CD4-positive, alpha-beta T cell (primary cell): ENCODE data around the gene PFDN2. TPM values are rescaled to one million over a fixed set of nuclear protein-coding genes. Genes with fewer than 3 reads are reported as not detected.

Experiments
- ATAC-seq: fragments of 200-7000 bp; cut with Tn5 transposase; one replicate; pipeline ENCODE4 v1.10.0; 2022; ENCODE audit warnings: mild to moderate bottlenecking; ENCODE audit not compliant: poor library complexity
- CTCF ChIA-PET: fragments of 350-600 bp; sonication (Branson Sonifier 250); formaldehyde crosslinking; loops from one replicate; lab custom pipeline; 2021; ENCODE audit warnings: antibody characterized with exemption, inconsistent platforms; lab: Charles Lee
- POLR2A ChIA-PET: fragments of 350-600 bp; sonication (Branson Sonifier 250); formaldehyde crosslinking; loops from one replicate; lab custom pipeline; 2021; ENCODE audit warnings: antibody characterized with exemption, inconsistent platforms; lab: Charles Lee
- DNase-seq, 14 experiments: peaks; one replicate each; pipeline ENCODE4 v3.0.0-alpha.2; 2013 to 2020; ENCODE audit warnings: mixed read lengths in 2 of 14
- H3K27ac ChIP-seq, 2 donors: one replicate each; pipeline versions ENCODE4 v1.5.1 to v1.7.0; 2013; ENCODE audit warnings: low read length in 2 of 2, low read depth in 1 of 2, mild to moderate bottlenecking in 1 of 2
- H3K27me3 ChIP-seq, 2 experiments: 1 replicate in 1 of 2; 2 replicates in 1 of 2; pipeline versions ENCODE4 v1.6.1 to v1.7.0; 2013; ENCODE audit warnings: low read length in 2 of 2, control low read depth in 1 of 2, mild to moderate bottlenecking in 1 of 2, moderate library complexity in 1 of 2; ENCODE audit not compliant: insufficient read depth in 2 of 2, control insufficient read depth in 1 of 2
- H3K36me3 ChIP-seq: one replicate; pipeline ENCODE4 v1.6.1; 2013; ENCODE audit warnings: low read length, control low read depth; ENCODE audit not compliant: insufficient read depth
- H3K4me1 ChIP-seq: one replicate; pipeline ENCODE4 v1.6.1; 2013; ENCODE audit warnings: low read length, control low read depth; ENCODE audit not compliant: insufficient read depth
- H3K4me3 ChIP-seq: one replicate; pipeline ENCODE4 v1.5.1; 2013; ENCODE audit warnings: mild to moderate bottlenecking, low read length, moderate library complexity
- H3K9me3 ChIP-seq, 2 experiments: 1 replicate in 1 of 2; 2 replicates in 1 of 2; pipeline versions ENCODE4 v1.6.1 to v1.7.0; 2013; ENCODE audit warnings: low read length in 2 of 2, mild to moderate bottlenecking in 2 of 2, control low read depth in 1 of 2, moderate library complexity in 1 of 2; ENCODE audit not compliant: control insufficient read depth in 1 of 2, insufficient read depth in 1 of 2
- H3K27ac Mint-ChIP-seq: one replicate; pipeline ENCODE4 v1.8.0; 2020; ENCODE audit warnings: mixed read lengths
- H3K27me3 Mint-ChIP-seq: one replicate; pipeline ENCODE4 v1.8.0; 2021; ENCODE audit warnings: mixed read lengths
- H3K36me3 Mint-ChIP-seq: one replicate; pipeline ENCODE4 v1.8.0; 2021; ENCODE audit warnings: low read depth, mixed read lengths
- H3K4me1 Mint-ChIP-seq: one replicate; pipeline ENCODE4 v1.8.0; 2021; ENCODE audit warnings: low read depth, mixed read lengths
- H3K4me3 Mint-ChIP-seq: one replicate; pipeline ENCODE4 v1.8.0; 2020; ENCODE audit warnings: mild to moderate bottlenecking, mixed read lengths
- H3K9me3 Mint-ChIP-seq: one replicate; pipeline ENCODE4 v1.8.0; 2020; ENCODE audit warnings: mixed read lengths
- CTCF ChIP-seq: fragments of 200-600 bp; IDR thresholded peaks from one replicate; pipeline ENCODE4 v1.8.0; 2022; ENCODE audit warnings: antibody characterized with exemption, mild to moderate bottlenecking
- intact Hi-C, 2 experiments: fragments of 100-400 bp; cut with DNase I in 1 of 2; cut with micrococcal nuclease in 1 of 2; formaldehyde crosslinking; loops; one replicate each; pipeline versions ENCODE4 v1.15.1 to v1.9.0; 2023 to 2025; cut with DNase I, micrococcal nuclease
- total RNA-seq, 174 experiments: library from RNA in 2 of 174; stranded (reverse) in 2 of 174; gene quantifications; one replicate each; pipeline ENCODE4 v1.2.3 and lab custom pipeline; 2021 to 2026

Gene PFDN2
- total RNA-seq, 2 experiments from 2014 or later = 46.2 to 57.7 TPM

- Histone ChIP-seq H3K27me3 (no peaks in the 10 kb centered on the region), H3K4me3 (no peak overlapping the region), H3K27ac (no peak overlapping the region), H3K4me1 (peaks cover 82% of the 10 kb centered on the region), H3K36me3 (peaks cover 72% of the 10 kb centered on the region), H3K9me3 (no peaks in the 10 kb centered on the region)
- peak overlapping the region; percentile 88 for H3K27ac Mint-ChIP-seq
- H3K4me3 Mint-ChIP-seq = no peak overlapping the region
- CTCF ChIA-PET = interaction anchor here (0.6 to 2.3 kb wide), 3 partner anchors 21 to 36 kb away, joined by 3 to 8 read pairs (median 3); no protein-coding TSS in a partner anchor
- no peak for TF ChIP-seq CTCF
- intact Hi-C loops = no loop called here
- H3K4me1 Mint-ChIP-seq = peaks cover 72% of the 10 kb centered on the region
- DNase-seq = no peak
- no peak for ATAC-seq
- no peaks in the 10 kb centered on the region for H3K9me3 Mint-ChIP-seq
- peaks cover 68% of the 10 kb centered on the region for H3K36me3 Mint-ChIP-seq
- POLR2A ChIA-PET = interaction anchor here (0.6 to 3.1 kb wide), 6 partner anchors 9 to 47 kb away, joined by 3 to 20 read pairs (median 4); partner anchors contain the start of genes ARHGAP30, TSTD1 and USF1
- H3K27me3 Mint-ChIP-seq = no peaks in the 10 kb centered on the region
Measured at GRCh38 chr1:161061419-161061818, 56.4 kb downstream of the PFDN2 start.

- ATAC-seq (no peak), DNase-seq (no peak)
- H3K36me3 Mint-ChIP-seq = peaks cover 79% of the 10 kb centered on the region
- Histone ChIP-seq H3K4me1 (peaks cover 67% of the 10 kb centered on the region), H3K27ac (peak overlapping the region; percentile 13 to 54), H3K4me3 (no peak overlapping the region), H3K27me3 (no peaks in the 10 kb centered on the region), H3K9me3 (no peaks in the 10 kb centered on the region), H3K36me3 (peaks cover 77% of the 10 kb centered on the region)
- no peaks in the 10 kb centered on the region for H3K9me3 Mint-ChIP-seq
- intact Hi-C loops = no loop called here
- H3K27me3 Mint-ChIP-seq = no peaks in the 10 kb centered on the region
- peaks cover 64% of the 10 kb centered on the region for H3K4me1 Mint-ChIP-seq
- no peak for TF ChIP-seq CTCF
- ChIA-PET CTCF (interaction anchor here (0.6 to 2.3 kb wide), 3 partner anchors 9 to 38 kb away, joined by 3 to 8 read pairs (median 3); partner anchors contain the start of gene USF1), POLR2A (interaction anchor here (0.8 to 3.1 kb wide), 3 partner anchors 8 to 14 kb away, joined by 3 to 20 read pairs (median 16); partner anchors contain the start of genes ARHGAP30 and USF1)
- no peak overlapping the region for H3K4me3 Mint-ChIP-seq
- peak overlapping the region; percentile 88 for H3K27ac Mint-ChIP-seq
Measured at GRCh38 chr1:161059293-161059692, 58.5 kb downstream of the PFDN2 start.

- peak overlapping the region in 1 of 2 donors; percentile 21 for H3K27ac ChIP-seq
- intact Hi-C loops = no loop called here
- H3K27me3 ChIP-seq = no peaks in the 10 kb centered on the region
- DNase-seq (peak in 1 of 14 experiments; percentile 33), ATAC-seq (no peak)
- H3K27ac Mint-ChIP-seq = no peak overlapping the region
- H3K36me3 Mint-ChIP-seq = peaks cover 77% of the 10 kb centered on the region
- no peak overlapping the region for H3K4me3 Mint-ChIP-seq
- no peaks in the 10 kb centered on the region for H3K9me3 Mint-ChIP-seq
- H3K9me3 ChIP-seq = no peaks in the 10 kb centered on the region
- peak; percentile 32 for TF ChIP-seq CTCF
- H3K4me3 ChIP-seq = no peak overlapping the region
- peaks cover 35% of the 10 kb centered on the region for H3K4me1 ChIP-seq
- CTCF ChIA-PET = interaction anchor here (0.9 to 1.3 kb wide), 3 partner anchors 9 to 64 kb away, joined by 3 to 7 read pairs (median 5); partner anchors contain the start of genes ARHGAP30 and USF1
- H3K27me3 Mint-ChIP-seq = no peaks in the 10 kb centered on the region
- POLR2A ChIA-PET = interaction anchor here (0.8 to 2.5 kb wide), 4 partner anchors 10 to 15 kb away, joined by 3 to 22 read pairs (median 7); partner anchors contain the start of genes ARHGAP30 and USF1
- H3K4me1 Mint-ChIP-seq = peaks cover 27% of the 10 kb centered on the region
- H3K36me3 ChIP-seq = peaks cover 91% of the 10 kb centered on the region
Measured at GRCh38 chr1:161054805-161055204, 63.0 kb downstream of the PFDN2 start.
